ENCODE data around the gene TMEM79. TPM values are rescaled to one million over a fixed set of nuclear protein-coding genes. Genes with fewer than 3 reads are reported as not detected.

TMEM79 gene
- total RNA-seq, 1 experiment from 2014 or later: 10.4 TPM

DNA sequence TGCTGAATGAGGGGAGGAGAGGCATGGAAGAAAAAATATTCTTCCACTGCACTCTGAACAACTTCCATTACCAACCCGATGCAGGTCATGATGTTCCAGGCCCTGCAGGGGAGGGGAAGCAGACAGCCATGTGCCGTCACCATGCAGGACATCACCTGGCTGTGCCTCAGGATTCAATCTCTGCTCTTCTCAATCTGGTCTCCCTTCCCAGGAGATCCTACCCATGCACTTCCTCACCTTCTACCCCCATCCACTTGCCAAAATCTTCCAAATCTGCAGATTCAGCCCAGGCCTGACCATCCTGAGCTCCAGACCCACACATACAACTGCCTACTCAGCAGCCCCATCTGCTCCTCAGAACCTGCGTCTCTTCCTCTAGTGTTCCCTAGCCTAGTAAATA, 30.5 kb upstream of the TMEM79 start:
- intact Hi-C loops (cut with micrococcal nuclease; ENCODE audit: unreplicated experiment): no loop called here
- Histone ChIP-seq H3K9me3 (ENCODE audit: insufficient read depth, low read depth) (no peaks in the 10 kb centered on the region), H3K27ac (no peak overlapping the region), H3K4me1 (replicated peaks; ENCODE audit: insufficient read depth) (no peaks in the 10 kb centered on the region), H4K20me1 (ENCODE audit: insufficient read depth) (peaks cover 6% of the 10 kb centered on the region; the same call in 1 of the 2 replicates), H3K9me2 (ENCODE audit: insufficient read depth) (no peaks in the 10 kb centered on the region), H3F3A (ENCODE audit: insufficient read depth, low read depth) (peaks cover 3% of the 10 kb centered on the region; the same call in 1 of the 2 replicates), H3K79me2 (ENCODE audit: low read depth) (no peaks in the 10 kb centered on the region), H3K36me3 (ENCODE audit: low read depth) (peaks cover 25% of the 10 kb centered on the region; the same call in 1 of the 2 replicates), H3K27me3 (ENCODE audit: insufficient read depth, low read depth) (no peaks in the 10 kb centered on the region), H3K4me2 (no peak overlapping the region), H2AFZ (no peak overlapping the region), H3K4me3 (no peak overlapping the region)
- TF ChIP-seq EZH2 (IDR thresholded peaks at IDR 0.05; ENCODE audit: low read depth): no peak
- TF ChIP-seq, protein P1, sequence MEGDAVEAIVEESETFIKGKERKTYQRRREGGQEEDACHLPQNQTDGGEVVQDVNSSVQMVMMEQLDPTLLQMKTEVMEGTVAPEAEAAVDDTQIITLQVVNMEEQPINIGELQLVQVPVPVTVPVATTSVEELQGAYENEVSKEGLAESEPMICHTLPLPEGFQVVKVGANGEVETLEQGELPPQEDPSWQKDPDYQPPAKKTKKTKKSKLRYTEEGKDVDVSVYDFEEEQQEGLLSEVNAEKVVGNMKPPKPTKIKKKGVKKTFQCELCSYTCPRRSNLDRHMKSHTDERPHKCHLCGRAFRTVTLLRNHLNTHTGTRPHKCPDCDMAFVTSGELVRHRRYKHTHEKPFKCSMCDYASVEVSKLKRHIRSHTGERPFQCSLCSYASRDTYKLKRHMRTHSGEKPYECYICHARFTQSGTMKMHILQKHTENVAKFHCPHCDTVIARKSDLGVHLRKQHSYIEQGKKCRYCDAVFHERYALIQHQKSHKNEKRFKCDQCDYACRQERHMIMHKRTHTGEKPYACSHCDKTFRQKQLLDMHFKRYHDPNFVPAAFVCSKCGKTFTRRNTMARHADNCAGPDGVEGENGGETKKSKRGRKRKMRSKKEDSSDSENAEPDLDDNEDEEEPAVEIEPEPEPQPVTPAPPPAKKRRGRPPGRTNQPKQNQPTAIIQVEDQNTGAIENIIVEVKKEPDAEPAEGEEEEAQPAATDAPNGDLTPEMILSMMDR (conservative IDR thresholded peaks at IDR 0.05): no peak
- ChIA-PET CTCF (no interaction called here), POLR2A (ENCODE audit: unreplicated experiment) (no interaction called here)
- no peak for DNase-seq
- BruUV-seq (replicated peaks): no TSS peak

DNA sequence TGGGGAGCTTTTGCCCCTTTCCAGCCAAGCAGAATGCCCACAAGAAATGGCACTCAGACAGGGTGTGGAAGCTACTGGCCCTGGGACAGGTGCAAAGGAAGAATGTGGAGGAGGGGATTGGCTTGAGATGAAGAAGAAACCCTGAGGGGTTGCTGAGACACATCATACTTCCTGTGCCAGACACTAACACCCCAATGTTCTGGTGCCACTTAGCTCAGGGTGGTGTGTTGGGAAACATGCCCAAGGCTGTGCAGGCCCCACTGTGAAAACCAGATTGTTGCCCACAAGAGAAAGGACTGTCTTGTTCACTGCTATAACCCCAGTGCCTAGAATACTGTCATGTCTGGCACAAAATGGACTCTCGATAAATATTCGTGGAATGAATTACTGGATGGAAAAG, 26.4 kb upstream of the TMEM79 start:
- Histone ChIP-seq H3K79me2 (ENCODE audit: low read depth) (no peaks in the 10 kb centered on the region), H3K4me2 (no peak overlapping the region), H3K27ac (no peak overlapping the region), H3K36me3 (ENCODE audit: low read depth) (peaks cover 19% of the 10 kb centered on the region), H3K9me2 (ENCODE audit: insufficient read depth) (no peaks in the 10 kb centered on the region), H2AFZ (no peak overlapping the region), H3F3A (ENCODE audit: insufficient read depth, low read depth) (no peaks in the 10 kb centered on the region; the same call in 1 of the 2 replicates), H3K4me3 (no peak overlapping the region), H3K27me3 (ENCODE audit: insufficient read depth, low read depth) (no peaks in the 10 kb centered on the region), H3K4me1 (replicated peaks; ENCODE audit: insufficient read depth) (no peaks in the 10 kb centered on the region), H3K9me3 (ENCODE audit: insufficient read depth, low read depth) (no peaks in the 10 kb centered on the region), H4K20me1 (ENCODE audit: insufficient read depth) (peaks cover 9% of the 10 kb centered on the region; the same call in 1 of the 2 replicates)
- no peak for DNase-seq
- CTCF ChIA-PET: no interaction called here
- no TSS peak for BruUV-seq (replicated peaks)
- TF ChIP-seq, protein P1 (conservative IDR thresholded peaks at IDR 0.05): no peak
- no peak for TF ChIP-seq EZH2 (IDR thresholded peaks at IDR 0.05; ENCODE audit: low read depth)
- POLR2A ChIA-PET (ENCODE audit: unreplicated experiment): no interaction called here
- intact Hi-C loops (cut with micrococcal nuclease; ENCODE audit: unreplicated experiment): no loop called here

DNA sequence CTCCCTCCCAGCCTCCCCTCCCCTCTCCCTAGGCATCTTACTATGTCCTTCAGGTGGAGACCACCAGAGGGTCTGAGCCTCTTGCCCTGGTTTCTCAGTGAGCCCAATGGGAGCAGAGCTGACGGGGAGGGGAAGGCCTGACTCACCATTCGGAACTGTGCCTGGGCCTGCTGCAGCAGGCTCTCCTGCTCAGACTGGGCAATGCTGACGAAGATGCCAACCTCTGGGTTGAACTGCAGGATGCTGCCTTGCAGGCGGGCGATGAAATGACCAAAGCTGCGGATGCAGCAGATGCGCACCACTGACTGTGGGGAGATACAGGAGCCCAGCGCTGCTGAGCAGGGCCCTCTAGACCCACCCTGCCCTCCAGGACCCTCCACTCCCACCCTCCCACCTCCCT, 25.3 kb upstream of the TMEM79 start:
- CTCF ChIA-PET: no interaction called here
- intact Hi-C loops (cut with micrococcal nuclease; ENCODE audit: unreplicated experiment): no loop called here

More for the DNA sequence above, 25.3 kb upstream of the TMEM79 start:
- H2AFZ ChIP-seq: no peak overlapping the region
- no peaks in the 10 kb centered on the region for H3K9me2 ChIP-seq (ENCODE audit: insufficient read depth)
- H3K27me3 ChIP-seq (ENCODE audit: insufficient read depth, low read depth): no peaks in the 10 kb centered on the region
- POLR2A ChIA-PET (ENCODE audit: unreplicated experiment): no interaction called here
- DNase-seq: no peak
- no peaks in the 10 kb centered on the region for H3K79me2 ChIP-seq (ENCODE audit: low read depth)
- no peak overlapping the region for H3K4me2 ChIP-seq
- H3K36me3 ChIP-seq (ENCODE audit: low read depth): peaks cover 24% of the 10 kb centered on the region
- peaks cover 9% of the 10 kb centered on the region; the same call in 1 of the 2 replicates for H4K20me1 ChIP-seq (ENCODE audit: insufficient read depth)
- no peaks in the 10 kb centered on the region for H3K4me1 ChIP-seq (replicated peaks; ENCODE audit: insufficient read depth)
- H3K9me3 ChIP-seq (ENCODE audit: insufficient read depth, low read depth): no peaks in the 10 kb centered on the region
- TF ChIP-seq, protein P1 (conservative IDR thresholded peaks at IDR 0.05): no peak
- TF ChIP-seq EZH2 (IDR thresholded peaks at IDR 0.05; ENCODE audit: low read depth): no peak
- no peak overlapping the region for H3K27ac ChIP-seq
- no peaks in the 10 kb centered on the region; the same call in 1 of the 2 replicates for H3F3A ChIP-seq (ENCODE audit: insufficient read depth, low read depth)
- BruUV-seq (replicated peaks): no TSS peak
- H3K4me3 ChIP-seq: no peak overlapping the region
